Dermis microvascular lymphatic vessel endothelial cell (primary cell): Measurements from ENCODE around the gene TXNRD3. TPM values are rescaled to one million over a fixed set of nuclear protein-coding genes. Genes with fewer than 3 reads are reported as not detected.
"Not testable (repeated sequence)": the region's sequence is repeated elsewhere in the genome, so short reads cannot be mapped to it uniquely, and the experiment has no call there.

ENCODE experiments used
- DNase-seq, 2 donors: peaks; one replicate each; pipeline versions ENCODE4 v3.0.0 to v3.0.0-alpha.2; 2010; ENCODE audit warnings: low read depth in 2 of 2
- total RNA-seq: library from RNA; depleted of rRNA; stranded (reverse); fragments of >200 nt; gene quantifications from 2 replicates; pipeline ENCODE4 v1.2.1, GENCODE V29; 2014

TXNRD3 gene
- total RNA-seq, 1 donor from 2014 or later, result 8.6 TPM

DNA sequence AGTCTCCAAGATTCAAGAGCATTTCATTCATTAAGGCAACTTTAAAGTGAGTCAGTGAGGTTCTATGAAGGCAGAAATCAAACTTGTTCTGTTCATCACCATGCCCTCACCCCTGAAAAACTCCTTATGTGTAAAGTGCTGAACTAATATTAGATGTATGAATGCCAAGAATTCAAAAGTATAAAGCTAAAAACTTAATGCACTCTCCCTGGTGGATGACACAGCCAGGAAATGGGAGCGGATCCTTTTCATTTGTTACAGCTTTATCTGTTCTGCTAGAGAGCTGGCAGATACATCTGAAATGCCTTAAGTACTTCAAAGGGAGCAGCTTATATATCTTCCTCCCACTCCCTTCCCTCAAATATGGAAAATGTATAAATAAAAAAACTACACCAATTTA, 8.2 kb downstream of the TXNRD3 start:
- DNase-seq, result no peak

DNA sequence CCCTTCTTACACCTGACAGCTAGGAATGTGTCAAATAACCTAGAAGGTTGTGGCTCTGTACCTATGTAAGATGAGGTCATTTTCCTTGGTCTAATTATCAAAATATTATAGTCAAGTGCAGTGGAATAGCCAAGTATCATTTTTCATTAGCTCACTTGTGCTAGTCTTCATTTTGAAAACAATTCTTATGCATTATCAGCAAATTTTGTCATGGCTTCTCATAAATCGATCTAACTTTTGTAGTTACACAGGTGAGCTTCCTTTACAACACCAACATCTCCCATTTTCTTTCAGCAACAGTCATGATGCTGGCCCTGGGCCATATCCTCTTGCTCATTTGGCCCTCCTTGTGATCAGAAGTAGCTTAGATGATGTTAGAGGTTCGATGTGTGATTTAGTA, 10.3 kb downstream of the TXNRD3 start:
- DNase-seq, result no peak

DNA sequence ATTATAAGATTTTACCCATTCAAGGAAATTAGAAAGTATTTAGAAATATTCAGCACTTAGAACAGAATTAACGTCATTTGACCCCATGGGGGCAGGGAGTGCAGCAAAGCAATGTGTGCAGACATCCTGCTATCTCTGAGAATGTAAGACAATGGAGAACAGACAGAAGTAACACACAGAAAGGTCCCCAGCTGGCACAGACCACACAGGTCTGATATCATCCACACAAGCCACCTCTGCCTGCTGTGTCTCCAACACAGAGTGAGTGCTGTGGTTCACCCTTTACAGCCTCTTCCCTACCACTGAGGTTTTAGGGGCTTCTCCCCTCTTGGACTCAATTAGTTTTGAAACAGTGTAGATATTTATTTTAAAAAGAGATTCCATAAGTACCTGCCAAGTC, 16.1 kb downstream of the TXNRD3 start:
- no peak for DNase-seq

DNA sequence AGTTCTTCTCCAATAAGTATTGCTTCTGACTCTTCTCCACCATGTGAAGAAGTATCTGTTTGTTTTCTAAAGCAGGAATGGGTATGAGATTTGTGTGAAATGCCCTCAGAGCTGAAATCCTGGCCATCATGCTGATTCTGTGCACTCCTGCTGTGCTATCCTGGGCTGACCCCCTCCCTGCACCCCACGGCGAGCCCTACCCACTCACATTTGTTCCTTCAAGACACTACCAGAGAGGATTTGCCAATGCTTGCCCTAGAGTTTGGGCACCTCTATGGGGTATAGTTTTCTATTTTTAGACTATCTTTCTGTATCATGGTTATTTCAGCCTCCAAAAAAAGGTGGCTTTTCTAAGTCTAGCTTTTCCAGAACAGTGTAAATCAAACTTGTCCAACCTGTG, 18.5 kb downstream of the TXNRD3 start:
- no peak for DNase-seq

DNA sequence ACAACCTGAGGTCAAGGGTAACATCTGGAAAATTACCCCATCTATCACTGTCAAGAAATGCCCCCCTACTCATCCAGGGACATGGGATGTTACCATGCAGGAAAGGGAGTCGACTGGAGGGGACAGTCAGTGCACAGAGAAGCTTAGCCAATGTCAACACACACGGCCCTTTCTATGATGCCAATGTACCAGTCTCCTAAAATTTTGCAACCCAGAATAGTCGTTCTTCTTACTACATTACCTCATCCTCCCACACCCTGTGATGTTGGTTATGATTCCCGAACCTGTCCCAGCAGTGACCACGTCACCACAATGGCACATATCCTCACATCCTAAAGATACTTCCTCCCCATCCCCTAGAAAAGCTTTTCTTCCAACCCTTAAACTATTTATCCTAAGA, 20.1 kb downstream of the TXNRD3 start:
- DNase-seq, result no peak

DNA sequence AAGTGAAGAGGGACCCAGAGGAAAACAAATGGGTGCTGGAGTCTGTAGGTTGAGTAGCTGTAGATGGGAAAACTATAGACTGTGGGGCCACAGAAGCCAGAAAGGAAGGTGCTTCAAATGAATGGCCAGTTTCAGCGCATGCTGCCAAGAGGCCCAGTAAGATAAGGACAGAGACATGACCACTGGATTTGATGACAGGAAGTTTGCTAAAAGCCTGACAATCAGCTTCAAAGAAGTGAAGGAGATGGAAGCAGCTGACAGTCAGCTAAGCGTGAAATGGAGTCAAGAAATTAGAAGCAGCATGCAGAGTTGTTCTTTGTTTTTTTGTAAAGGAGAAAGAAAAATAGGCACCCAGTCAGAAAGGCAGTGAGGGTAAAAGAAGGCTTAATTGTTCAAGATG, 24.9 kb downstream of the TXNRD3 start:
- no peak for DNase-seq

DNA sequence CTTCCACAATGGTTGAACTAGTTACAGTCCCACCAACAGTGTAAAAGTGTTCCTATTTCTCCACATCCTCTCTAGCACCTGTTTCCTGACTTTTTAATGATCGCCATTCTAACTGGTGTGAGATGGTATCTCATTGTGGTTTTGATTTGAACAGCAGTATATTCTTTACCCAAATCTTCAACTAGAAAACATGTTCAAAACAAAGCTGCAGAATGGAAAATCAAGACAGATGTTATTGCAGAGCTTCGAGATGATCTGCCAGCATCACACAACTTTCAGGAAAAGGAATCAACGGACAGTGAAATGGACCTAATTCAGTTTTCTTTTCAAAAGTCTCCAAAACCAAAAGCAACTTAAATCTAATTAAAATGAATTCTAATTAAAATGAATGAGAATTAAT, 29.2 kb downstream of the TXNRD3 start:
- not testable (repeated sequence) for DNase-seq

DNA sequence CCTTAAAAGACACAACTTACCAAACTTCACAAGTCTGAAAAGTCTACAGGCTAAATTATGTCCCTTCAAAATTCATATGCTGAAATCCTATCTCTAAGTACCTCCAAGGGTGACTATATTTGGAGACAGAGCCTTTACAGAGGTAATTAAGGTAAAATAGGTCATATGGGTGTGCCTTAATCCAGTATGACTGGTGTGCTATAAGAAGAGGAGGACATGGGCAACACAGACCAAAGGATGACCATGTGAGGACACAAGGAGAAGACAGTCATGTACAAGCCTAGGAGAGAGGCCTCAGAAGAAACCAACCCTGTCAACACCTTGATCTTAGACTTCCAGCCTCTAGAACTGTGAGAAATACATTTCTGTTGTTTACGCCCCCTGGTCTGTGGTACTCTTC, 32.2 kb downstream of the TXNRD3 start:
- DNase-seq, result no peak

DNA sequence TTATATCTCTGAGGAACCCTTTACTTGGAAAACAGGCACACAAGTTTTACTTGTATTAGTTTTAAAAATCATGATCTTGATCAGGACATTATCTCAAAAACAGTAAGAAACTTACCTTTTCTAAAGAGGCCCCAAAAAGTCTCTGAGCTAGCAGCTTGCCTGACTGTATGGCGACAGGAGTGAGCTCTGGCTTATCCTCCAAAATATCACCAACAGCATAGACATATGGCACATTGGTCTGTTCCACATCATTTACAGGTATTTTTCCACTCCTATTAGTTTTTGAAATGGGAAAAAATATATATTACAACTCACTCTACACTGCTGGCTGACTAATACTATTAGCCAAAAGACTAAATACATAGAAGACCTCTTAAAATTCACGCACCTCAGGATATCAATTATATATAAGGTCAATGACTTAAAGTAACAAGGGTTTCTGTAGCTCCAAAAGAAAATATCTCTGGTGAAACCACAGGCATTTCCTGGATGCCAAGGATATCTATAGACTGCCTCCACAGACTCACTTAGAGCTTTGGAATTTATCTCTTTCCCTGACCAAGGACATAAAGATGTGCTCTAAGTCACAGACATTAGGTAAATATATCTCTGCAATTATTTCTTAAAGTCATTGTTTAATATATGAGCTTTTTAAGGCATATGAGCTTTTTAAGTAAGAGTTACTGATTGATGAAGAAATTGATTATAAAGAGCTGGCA, 33.1 kb downstream of the TXNRD3 start:
- DNase-seq, result peak in 1 of 2 donors; percentile 6

DNA sequence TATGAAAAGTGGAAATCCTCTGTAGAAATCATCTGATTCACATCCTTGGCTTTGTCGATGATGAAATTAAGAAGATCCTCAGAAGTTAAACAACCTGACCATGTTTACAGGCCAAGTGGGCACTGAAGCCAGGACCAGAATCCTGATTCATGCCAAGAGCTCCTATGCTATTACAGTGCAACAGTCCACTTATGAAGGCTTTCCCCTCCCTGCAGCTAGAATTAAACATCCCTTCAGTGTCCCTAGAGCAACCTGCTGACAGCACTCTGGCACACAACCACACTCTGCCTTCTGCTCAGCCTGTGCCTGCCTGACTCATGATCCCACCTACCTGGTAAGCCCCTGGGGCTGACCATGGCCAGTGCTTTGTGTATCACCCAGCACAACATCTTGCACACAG, 33.8 kb downstream of the TXNRD3 start:
- DNase-seq, result peak in 1 of 2 donors; percentile 33

DNA sequence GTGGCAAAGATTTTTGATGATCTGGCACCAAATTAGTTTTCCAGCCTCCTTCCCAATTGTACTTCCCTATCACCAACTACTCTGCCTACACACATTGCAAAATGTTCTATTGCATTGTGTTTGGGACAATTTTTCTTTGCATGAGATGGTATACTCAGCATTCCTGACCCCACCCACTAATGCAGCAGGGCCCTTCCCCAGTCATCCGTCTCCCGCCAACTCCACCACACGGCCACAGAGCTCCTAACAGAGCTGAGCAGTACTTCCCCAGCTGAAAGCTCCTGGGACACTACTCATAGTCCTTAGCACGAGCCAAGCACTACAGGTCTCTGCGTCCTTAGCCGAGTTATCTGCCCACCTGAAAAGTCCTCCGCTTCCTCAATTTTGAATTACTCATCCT, 34.2 kb downstream of the TXNRD3 start:
- peak in 1 of 2 donors; percentile 5 for DNase-seq

DNA sequence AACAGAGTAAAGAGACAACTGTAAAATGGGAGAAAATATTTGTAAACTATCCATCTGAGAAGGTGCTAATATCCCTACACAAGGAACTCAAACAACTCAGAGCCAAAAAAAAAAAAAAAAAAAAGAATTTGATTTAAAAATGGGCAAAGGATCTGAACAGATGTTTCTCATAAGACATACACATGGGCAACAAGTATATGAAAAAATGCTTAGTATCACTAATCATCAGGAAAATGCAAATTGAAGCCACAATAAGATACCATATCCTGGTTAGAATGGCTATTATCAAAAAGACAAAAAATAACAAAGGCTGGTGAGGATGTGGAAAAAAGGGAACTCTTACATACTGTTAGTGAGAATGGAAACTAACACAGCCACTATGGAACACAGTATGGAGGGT, 36.2 kb downstream of the TXNRD3 start:
- DNase-seq, result no peak

DNA sequence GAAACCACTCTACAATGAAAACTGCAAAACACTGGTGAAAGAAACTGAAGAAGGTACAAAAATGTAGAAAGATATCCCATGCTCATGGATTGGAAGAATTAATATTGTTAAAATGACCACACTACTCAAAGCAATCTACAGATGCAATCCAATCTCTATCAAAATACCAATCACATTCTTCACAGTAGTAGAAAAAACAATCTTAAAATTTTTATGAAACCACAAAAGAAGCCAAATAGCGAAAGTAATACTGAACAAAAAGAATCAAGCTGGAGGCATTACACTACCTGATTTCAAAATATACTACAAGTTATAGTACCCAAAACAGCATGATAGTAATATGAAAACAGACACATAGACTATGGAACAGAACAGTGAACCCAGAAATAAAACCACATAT, 36.9 kb downstream of the TXNRD3 start:
- DNase-seq, result no peak

DNA sequence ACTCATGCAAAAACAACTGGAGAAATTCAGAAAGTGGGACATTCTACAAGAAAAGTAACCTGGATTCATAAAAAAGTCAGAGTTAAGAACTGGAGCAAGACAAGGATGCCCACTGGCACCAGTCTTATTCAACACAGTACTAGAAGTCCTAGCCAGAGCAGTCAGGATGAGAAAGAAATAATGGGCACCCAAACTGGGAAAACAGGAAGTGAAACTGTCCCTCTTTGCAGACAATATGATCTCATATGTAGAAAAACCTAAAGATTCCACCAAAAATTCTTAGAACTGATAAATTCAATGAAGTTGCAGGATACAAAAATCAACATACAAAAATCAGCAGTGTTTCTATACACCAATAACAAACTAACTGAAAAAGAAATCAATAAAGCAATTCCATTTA, 37.4 kb downstream of the TXNRD3 start:
- DNase-seq, result no peak

DNA sequence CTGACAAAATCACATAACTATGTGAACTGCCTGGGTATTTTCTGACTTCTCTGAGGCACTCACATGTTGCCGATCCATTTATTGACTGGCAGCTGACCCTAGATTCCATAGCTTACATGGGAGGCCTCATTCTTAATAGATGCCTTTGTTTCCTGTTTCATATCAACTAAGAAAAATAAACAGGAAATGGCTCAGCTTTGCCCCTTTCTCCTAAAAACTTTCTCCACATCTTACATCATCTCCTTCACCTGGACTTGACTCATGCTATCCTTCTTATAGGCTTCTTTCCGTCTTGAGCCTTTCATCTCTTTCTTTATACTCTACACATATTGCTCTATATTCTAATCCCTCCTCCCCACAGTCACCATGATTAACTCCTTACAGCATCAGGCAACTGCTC, 38.0 kb downstream of the TXNRD3 start:
- DNase-seq, result peak in 1 of 2 donors; percentile 21

DNA sequence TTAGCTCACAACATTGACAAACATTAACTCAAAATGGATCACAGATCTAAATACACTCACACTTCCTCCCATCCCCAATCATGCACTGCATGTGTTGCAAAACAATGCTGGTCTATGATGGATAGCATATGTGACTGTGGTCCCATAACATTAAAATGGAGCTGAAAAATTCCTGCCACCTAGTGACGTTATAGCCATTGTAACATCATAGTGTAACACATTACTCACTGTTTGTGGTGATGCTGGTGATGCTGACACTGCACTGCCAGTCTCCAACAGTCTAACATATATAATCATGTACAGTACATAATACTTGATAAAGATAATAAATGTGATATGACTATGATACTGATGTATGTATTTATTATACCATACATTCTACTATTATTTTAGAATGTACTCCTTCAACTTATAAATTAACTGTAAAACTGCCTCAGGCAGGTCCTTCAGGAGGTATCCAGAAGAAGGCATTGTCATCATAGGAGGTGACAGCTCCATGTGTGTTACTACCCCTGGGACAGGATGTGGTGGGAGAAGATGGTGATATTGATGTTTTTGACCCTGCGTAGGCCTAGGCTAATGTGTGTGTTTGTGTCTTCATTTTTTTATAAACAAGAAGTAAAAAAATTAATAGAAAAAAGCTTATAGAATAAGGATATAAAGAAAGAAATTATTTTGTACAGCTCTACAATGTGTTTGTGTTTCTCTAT, 41.3 kb downstream of the TXNRD3 start:
- no peak for DNase-seq

DNA sequence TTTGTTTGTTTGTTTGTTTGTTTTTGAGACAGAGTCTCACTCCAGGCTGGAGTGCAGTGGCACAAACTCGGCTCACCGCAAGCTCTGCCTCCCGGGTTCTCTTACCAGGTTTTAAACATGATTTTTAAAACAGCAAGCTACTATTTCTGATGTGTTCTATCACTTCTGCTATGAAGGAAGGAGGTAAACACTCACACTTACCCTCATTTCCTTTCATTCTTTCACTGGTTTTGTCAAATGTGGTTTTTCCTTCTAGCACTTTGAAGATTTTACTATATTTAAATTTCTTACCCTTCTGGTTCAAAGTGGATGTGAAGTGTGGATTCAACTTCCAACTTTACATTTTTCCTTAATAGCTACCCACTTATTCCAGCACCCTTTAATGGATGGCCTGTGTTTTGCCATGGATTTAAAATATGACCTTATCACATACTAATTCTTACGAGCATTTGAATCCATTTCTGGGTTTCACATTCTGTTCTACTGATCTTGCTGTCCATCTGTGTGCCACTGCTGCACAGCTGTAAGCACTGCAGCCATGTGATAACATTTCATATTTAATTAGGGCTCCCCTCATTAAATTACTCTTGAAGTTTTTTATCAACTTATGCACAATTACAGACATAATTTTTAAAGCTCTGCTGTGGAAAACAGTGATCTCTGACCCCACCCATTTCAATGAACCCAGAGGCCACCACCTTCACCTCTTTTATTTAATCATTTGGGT, 42.3 kb downstream of the TXNRD3 start:
- no peak for DNase-seq

DNA sequence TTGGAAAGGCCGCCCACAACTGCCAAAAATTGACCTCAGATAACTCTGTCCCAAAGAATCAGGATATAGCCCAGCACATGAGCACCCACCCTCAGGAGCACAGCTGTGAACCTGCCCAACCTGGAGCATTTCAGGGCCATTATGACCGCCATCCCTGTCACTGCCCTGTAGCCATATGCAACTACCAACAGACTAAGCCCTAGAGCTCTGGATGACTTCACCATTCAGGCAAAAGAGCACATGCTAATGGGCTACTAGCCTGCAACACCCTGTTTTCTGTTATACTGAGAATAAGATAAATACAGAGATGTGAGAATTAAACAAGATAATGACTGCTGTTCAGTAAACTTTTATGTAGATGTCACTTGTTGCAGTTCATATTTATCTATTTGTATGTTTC, 45.0 kb downstream of the TXNRD3 start:
- no peak for DNase-seq

DNA sequence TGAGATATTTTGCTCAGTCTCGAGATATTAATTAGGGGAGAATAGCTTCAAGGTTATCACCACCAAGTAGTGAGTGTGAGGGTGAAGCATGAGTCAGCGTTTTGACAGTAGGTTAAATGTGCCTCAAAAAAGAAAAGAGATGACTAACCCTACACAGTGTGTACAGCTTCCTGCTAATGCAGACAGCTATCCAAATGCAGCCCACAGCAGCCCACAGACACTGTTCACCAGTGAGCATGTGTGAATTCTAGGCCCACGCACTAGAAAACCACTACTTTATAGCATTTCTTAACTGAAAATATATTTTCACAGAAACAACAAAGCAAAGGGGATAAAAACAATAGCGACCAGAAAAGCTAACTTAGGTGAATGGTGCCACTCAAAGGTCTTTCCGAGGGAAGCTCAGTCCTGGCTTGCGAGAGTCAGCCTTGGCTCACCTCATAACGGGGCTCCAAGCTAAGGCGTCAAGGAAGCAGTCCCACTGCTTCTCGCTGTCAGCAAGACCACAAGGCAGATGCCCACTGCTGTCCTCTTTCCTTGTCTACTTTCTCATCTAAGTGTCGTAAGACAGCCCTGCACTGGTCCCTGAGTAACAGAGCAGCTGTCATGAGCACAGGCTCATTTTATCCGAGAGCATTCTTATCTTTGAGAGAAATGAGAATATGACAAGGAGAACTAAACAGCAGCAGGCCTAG, 47.6 kb downstream of the TXNRD3 start:
- peak in 1 of 2 donors; percentile 66 for DNase-seq

DNA sequence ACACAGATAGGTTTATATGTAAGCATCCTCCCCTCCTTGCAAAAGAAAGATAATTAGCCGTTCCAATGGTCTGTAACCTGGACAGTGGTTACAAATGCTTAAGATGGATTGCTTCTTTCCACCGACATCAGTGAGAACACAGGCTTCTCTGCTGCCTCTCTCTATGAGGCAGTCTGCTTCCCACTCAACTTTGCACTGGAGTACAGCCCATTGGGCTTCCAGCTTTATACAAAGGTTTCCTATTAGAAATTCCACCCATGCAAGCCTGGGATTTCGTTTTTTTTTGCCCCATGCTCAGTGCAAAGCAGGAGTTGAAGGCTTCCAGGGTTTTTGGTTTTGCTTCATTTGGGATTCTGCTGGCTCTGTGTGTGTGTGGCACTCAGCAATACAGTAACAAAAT, 48.9 kb downstream of the TXNRD3 start:
- DNase-seq, result no peak

DNA sequence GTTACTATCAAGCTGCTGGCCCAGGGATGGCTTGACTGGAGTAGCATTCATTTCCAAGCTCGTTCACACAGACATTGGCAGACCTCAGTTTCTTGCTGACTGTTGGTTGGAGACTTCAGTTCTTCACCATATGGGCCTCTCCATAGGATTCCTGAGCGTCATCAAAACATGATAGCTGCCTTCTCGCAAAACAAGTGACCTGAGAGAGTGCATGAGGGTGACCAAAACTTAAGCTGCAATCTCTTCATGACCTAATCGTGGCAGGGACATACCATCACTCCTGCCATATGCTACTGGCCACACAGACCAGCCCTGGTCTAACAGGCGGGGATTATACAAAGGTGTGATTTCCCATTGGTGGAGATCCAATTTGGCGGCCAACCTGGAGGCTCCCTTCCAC, 50.2 kb downstream of the TXNRD3 start:
- no peak for DNase-seq

DNA sequence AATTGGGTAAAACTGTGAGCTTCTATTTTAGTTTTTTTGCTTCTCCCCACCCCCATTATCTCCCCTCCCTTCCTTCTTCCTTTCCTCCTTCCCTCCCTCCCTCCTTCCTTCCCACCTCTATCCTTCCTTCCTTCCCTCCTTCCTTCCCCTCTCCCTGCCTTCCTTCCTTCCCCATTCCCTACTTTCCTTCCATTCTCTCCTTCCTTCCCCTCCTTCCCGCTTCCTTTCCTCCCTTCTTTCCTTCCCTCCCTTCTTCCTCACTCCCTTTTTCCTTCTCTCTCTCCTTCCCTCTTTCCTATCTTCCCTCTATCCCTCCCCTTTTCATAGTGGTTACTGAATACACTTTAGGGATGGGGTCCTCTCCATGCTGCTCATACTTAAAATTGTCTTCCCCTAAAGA, 55.8 kb downstream of the TXNRD3 start:
- DNase-seq, result no peak
